Measurements from ENCODE around the gene AGPAT3.

- TF ChIP-seq CTCF (IDR thresholded peaks at IDR 0.05) (no peak), EP300 (IDR thresholded peaks at IDR 0.05) (no peak), POLR2A (IDR thresholded peaks at IDR 0.05) (no peak)
These were observed 122.5 kb downstream of the AGPAT3 start for GRCh38 chr21:43987509-43987908.

All from suprapubic skin (tissue), 3 donors.